Colonic mucosa (tissue), 4 donors: ENCODE results near the gene CYP3A4. TPM values are rescaled to one million over a fixed set of nuclear protein-coding genes. Genes with fewer than 3 reads are reported as not detected.

ENCODE experiments used
- DNase-seq: peaks from one replicate; pipeline ENCODE4 v3.0.0-alpha.2; 2020
- H3K27ac ChIP-seq: fragments of 200-600 bp; one replicate; pipeline ENCODE4 v1.8.0; 2021
- H3K27me3 ChIP-seq: fragments of 200-600 bp; one replicate; pipeline ENCODE4 v1.8.0; 2021
- H3K36me3 ChIP-seq: fragments of 200-600 bp; one replicate; pipeline ENCODE4 v1.8.0; 2021
- H3K4me1 ChIP-seq: fragments of 200-600 bp; one replicate; pipeline ENCODE4 v1.8.0; 2021; ENCODE audit warnings: mild to moderate bottlenecking
- H3K4me3 ChIP-seq: fragments of 200-600 bp; one replicate; pipeline ENCODE4 v1.8.0; 2021
- H3K9ac ChIP-seq, 2 donors: one replicate each; pipeline ENCODE4 v1.7.0; 2013; ENCODE audit warnings: control low read depth in 2 of 2, low read depth in 2 of 2, low read length in 2 of 2
- H3K9me3 ChIP-seq: fragments of 200-600 bp; one replicate; pipeline ENCODE4 v1.8.0; 2021
- intact Hi-C: fragments of 100-400 bp; cut with DNase I; formaldehyde crosslinking; loops from one replicate; pipeline ENCODE4 v1.14.1; 2022
- total RNA-seq, 2 donors: library from RNA; stranded (reverse); fragmentation: NEBNext Ultra II Directional in 1 of 2; extraction: Animal tissue kit (Norgen Biotek cat#: 25700) in 1 of 2; gene quantifications; one replicate each; pipeline ENCODE4 v1.2.1, GENCODE V29; 2021
- TF ChIP-seq, protein P1 (sequence below): fragments of 200-600 bp; IDR thresholded peaks from one replicate; pipeline ENCODE4 v1.8.0; 2022; ENCODE audit warnings: antibody characterized with exemption, mild to moderate bottlenecking
- donor health status: healthy.
- donor health status: DM: no; HTN: no; CAD: no.
- donor health status: DM: no; HTN: no; CAD: no.

The CYP3A4 gene
- total RNA-seq, 2 donors from 2014 or later: 0.67 to 1.4 TPM

DNA sequence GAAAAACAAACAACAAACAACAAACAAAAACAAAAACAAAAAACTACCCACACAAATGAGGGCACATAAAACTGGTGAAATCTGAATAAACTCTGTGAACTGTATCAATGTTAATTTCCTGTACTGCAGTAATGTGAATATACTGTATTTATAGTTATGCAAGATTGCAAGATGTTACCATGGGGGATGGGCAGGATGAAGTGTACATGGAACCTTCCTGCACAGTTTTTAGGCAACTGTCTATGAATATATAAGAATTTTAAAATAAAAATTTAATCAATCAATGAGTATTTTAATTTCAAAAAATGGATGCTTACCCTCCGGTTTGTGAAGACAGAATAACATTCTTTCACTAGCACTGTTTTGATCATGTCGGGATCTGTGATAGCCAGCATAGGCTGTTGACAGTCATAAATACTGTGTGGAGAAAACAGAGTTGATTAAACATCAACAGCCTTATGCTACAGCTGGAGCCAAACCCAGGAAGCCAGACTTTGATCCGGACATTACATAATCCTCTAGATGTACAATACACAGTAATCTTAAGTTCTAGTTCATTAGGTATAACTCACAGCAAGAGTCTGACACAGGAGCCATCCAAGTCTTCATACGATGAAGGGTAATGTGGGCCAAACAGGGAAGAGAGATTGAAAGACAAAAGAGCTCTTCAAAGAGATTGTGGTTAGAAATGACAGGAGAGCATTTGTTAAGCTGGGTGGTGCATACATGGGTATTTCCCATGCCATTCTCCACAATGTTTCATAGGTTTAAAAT is 63.8 kb downstream of the CYP3A4 start:
- intact Hi-C loops: no loop called here
- H3K36me3 ChIP-seq: no peaks in the 10 kb centered on the region
- H3K27me3 ChIP-seq: no peaks in the 10 kb centered on the region
- no peak overlapping the region for H3K4me3 ChIP-seq
- peak; percentile 50 for DNase-seq
- H3K4me1 ChIP-seq: no peaks in the 10 kb centered on the region
- H3K9ac ChIP-seq: peak overlapping the region in 1 of 2 donors; percentile 46
- peak overlapping the region; percentile 28 for H3K27ac ChIP-seq
- H3K9me3 ChIP-seq: no peaks in the 10 kb centered on the region
- TF ChIP-seq, protein P1, sequence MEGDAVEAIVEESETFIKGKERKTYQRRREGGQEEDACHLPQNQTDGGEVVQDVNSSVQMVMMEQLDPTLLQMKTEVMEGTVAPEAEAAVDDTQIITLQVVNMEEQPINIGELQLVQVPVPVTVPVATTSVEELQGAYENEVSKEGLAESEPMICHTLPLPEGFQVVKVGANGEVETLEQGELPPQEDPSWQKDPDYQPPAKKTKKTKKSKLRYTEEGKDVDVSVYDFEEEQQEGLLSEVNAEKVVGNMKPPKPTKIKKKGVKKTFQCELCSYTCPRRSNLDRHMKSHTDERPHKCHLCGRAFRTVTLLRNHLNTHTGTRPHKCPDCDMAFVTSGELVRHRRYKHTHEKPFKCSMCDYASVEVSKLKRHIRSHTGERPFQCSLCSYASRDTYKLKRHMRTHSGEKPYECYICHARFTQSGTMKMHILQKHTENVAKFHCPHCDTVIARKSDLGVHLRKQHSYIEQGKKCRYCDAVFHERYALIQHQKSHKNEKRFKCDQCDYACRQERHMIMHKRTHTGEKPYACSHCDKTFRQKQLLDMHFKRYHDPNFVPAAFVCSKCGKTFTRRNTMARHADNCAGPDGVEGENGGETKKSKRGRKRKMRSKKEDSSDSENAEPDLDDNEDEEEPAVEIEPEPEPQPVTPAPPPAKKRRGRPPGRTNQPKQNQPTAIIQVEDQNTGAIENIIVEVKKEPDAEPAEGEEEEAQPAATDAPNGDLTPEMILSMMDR: no peak

DNA sequence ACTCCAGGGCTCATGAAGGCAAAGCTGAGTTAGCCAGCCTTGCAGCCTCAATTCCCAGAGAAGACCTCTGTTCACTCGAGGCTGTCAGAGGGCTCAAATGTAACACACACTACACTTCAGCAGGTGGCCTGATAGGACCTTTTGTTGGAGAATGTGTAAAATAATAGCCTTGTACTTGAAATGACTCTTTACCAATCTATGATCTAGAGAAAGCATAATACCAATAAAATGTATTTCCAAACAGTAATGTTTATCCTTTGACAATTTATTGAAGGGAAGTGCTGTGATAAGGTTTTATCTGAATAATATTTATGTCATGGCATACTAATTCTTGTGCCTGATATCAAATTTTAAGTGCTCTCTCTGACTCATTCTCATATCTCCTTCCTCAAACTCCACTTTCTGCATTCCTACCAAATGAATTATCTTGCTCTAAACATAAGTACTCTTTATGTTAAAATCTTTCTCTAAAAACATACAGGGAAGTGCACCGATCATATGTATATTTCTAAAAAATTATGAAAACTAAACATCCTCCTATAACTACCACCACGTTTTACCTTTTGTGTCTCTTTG is 69.9 kb downstream of the CYP3A4 start:
- H3K4me1 ChIP-seq: no peaks in the 10 kb centered on the region
- no peak for DNase-seq
- no peaks in the 10 kb centered on the region for H3K36me3 ChIP-seq
- no peaks in the 10 kb centered on the region for H3K27me3 ChIP-seq
- TF ChIP-seq, protein P1: no peak
- H3K9ac ChIP-seq: no peak overlapping the region
- H3K9me3 ChIP-seq: no peaks in the 10 kb centered on the region
- intact Hi-C loops: no loop called here
- H3K4me3 ChIP-seq: no peak overlapping the region
- H3K27ac ChIP-seq: no peak overlapping the region

DNA sequence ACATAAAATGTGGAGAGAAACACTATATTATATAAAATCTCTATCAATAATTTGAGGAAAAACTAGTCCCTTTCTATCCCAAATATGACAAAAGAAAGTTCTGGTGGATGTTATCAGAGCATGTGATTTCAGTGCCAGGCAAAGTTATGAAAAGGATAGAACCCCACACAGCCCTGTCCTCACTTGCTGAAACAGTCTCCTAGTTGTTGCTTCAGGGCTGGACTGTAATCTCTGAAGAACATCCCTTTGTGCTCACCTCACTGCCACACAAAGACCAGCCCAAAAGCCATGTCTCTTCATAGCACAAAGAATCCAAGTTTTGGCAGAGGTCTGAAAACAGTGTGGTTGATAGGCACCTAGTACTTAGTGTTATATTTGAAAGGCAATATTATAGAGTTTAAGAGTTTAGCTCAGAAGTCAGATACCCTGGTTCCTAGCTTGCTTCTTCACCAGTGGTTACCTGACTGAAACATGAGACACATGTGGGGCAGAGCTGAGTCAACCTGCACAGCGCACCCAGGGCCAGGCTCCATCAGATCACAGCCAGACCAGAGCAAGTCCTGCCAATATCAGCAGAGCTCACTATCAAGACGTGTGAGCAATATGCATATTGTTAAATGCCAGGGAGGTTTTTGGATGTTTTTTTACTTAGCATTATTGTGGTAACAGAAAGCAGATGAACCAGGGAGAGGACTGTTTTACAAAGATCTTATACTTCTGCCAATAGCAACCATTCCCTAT is 74.0 kb downstream of the CYP3A4 start:
- Histone ChIP-seq H3K27me3 (no peaks in the 10 kb centered on the region), H3K36me3 (no peaks in the 10 kb centered on the region), H3K4me3 (no peak overlapping the region), H3K27ac (no peak overlapping the region), H3K9ac (no peak overlapping the region), H3K9me3 (no peaks in the 10 kb centered on the region), H3K4me1 (no peaks in the 10 kb centered on the region)
- no peak for DNase-seq
- TF ChIP-seq, protein P1: no peak
- intact Hi-C loops: no loop called here

DNA sequence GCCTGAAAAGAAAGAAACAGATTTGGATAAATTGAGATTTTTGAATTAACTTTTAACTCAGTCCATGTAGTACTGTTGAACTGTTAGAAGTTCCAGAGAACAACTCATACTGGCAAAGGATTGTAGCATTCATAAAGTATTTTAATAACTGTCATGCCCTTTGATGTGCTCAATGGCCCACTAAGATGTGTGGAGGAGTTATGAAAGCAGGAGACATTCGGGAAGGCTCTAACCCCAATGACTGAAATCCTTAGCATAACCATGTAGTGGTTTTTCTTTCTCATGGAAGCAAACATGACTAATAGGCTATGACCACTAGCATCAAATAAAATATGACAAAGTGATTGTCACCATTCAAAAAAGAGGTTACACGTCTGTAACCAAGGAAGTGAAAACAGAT is 74.7 kb downstream of the CYP3A4 start:
- no peaks in the 10 kb centered on the region for H3K36me3 ChIP-seq
- H3K4me3 ChIP-seq: no peak overlapping the region
- DNase-seq: no peak
- no peaks in the 10 kb centered on the region for H3K27me3 ChIP-seq
- intact Hi-C loops: no loop called here
- no peak overlapping the region for H3K27ac ChIP-seq
- no peaks in the 10 kb centered on the region for H3K9me3 ChIP-seq
- TF ChIP-seq, protein P1: no peak
- no peak overlapping the region for H3K9ac ChIP-seq
- H3K4me1 ChIP-seq: no peaks in the 10 kb centered on the region

DNA sequence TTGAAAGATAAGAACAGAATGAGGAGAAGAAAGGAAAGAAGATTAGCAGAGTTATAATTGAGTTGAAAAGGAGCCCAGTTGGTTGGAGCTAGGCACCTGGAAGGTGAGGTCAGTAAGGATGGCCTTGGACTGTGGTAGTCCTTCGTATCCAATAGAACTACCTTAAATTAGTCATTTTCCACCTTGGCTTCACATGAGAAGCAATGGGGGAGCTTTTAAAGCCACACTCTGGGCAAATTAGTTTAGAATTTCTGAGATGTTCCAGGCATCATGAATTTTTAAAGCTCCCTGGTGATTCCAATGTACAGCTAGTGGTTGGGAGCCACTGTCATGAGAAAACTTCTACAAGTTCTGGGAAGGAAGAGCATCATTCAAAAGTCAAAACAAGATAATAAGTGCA is 76.9 kb downstream of the CYP3A4 start:
- Histone ChIP-seq H3K4me3 (no peak overlapping the region), H3K27me3 (no peaks in the 10 kb centered on the region), H3K27ac (no peak overlapping the region), H3K36me3 (no peaks in the 10 kb centered on the region), H3K9ac (no peak overlapping the region), H3K4me1 (no peaks in the 10 kb centered on the region), H3K9me3 (no peaks in the 10 kb centered on the region)
- TF ChIP-seq, protein P1: no peak
- DNase-seq: no peak
- intact Hi-C loops: no loop called here

Other genes starting within 250 kb of the CYP3A4 start
- 1 to 10 TPM; 4.1 to 5.0 TPM for gene FAM200A, start 232.1 kb downstream of the CYP3A4 start, total RNA-seq
- 10 to 100 TPM; 41.8 to 50.7 TPM for gene ZNF655, start 225.5 kb downstream of the CYP3A4 start, total RNA-seq
- under 1 TPM in 1 of 2 donors, not detected in 1; 0.74 TPM for gene TMEM225B, start 185.9 kb downstream of the CYP3A4 start, total RNA-seq
- gene ZSCAN25, start 167.2 kb downstream of the CYP3A4 start, total RNA-seq: 10 to 100 TPM; 10.4 to 20.2 TPM
- gene CYP3A5, start 104.2 kb downstream of the CYP3A4 start, total RNA-seq: 100 to 1,000 TPM in 1 of 2 donors, 10 to 100 TPM in 1; 52.6 to 112 TPM
- not detected for gene CYP3A7, start 49.0 kb downstream of the CYP3A4 start, total RNA-seq
- not detected for gene CYP3A43, start 43.8 kb upstream of the CYP3A4 start, total RNA-seq
- gene OR2AE1, start 92.8 kb upstream of the CYP3A4 start, total RNA-seq: not detected
- gene TRIM4, start 135.3 kb upstream of the CYP3A4 start, total RNA-seq: 10 to 100 TPM; 23.8 to 23.9 TPM
- gene GJC3, start 145.4 kb upstream of the CYP3A4 start, total RNA-seq: not detected
- 1 to 10 TPM; 2.5 to 4.6 TPM for gene AZGP1, start 191.8 kb upstream of the CYP3A4 start, total RNA-seq
- 100 to 1,000 TPM in 1 of 2 donors, 10 to 100 TPM in 1; 96.1 to 147 TPM for gene ZKSCAN1, start 231.4 kb upstream of the CYP3A4 start, total RNA-seq